Measurements from ENCODE around the gene ABLIM2. TPM values are rescaled to one million over a fixed set of nuclear protein-coding genes. Genes with fewer than 3 reads are reported as not detected.

Gene ABLIM2
- polyA plus RNA-seq = 14.9 and 103 TPM in 2 replicates
- 29.7 and 47.6 TPM in 2 replicates for polyA minus RNA-seq

DNA sequence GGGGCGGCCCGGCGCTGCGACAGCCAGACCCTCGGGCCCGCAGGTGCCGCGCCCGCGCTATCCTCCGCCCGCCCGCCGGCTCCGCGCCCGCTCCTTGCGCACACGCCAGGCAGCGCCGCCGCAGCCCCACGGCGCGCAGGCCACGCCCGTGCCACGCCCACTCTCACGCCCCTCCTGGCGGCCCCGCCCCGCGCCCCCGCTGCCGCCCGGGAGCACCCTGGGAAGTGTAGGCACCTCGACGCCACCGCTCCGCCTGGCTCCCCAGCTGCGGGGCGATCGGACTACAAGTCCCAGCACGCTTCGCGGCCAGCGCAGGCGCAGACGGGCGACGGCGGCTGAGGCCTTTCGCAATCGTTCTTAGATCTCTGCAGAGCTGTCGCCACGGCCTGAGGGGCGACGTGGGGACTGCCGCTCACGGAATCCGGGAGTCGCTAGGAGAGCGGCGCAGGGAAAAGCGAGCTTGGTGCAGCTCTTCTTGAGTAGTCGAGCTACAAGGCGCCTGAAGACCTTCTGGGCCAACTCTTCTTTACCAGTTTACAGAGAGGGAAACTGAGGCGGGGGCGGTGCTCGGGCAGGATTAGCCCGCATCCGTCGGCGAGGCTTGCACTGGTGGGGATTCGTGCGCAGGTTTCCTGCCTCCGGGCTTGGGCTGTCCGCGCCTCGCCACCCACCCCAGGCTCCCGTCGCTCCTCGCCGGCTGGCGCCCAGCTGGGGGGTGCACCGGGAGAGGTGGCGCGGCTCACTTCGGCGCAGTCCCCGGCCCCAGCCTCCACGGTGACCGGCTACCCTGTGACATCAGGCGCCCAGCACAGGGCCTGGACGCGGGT, at the start of gene ABLIM2:
TSS of gene ABLIM2 (minus strand) at position 104 of the 827 bp plus-strand sequence. CDS start 124 bp downstream, outside the sequence.
- Histone ChIP-seq H3K79me2 (replicated peaks; ENCODE audit: insufficient read depth, low read length) (no peaks in the 10 kb centered on the region), H3K9ac (ENCODE audit: low read length) (peak within 1 kb of the TSS; percentile 80), H3K4me2 (ENCODE audit: low read length) (peak within 1 kb of the TSS; percentile 90), H3K9me3 (ENCODE audit: low read length) (no peaks in the 10 kb centered on the region), H3K36me3 (ENCODE audit: insufficient read depth, low read length) (no peaks in the 10 kb centered on the region), H3K9me2 (ENCODE audit: insufficient read depth, low read length) (no peaks in the 10 kb centered on the region), H3K27ac (ENCODE audit: low read length) (peak within 1 kb of the TSS; percentile 78), H4K20me1 (ENCODE audit: insufficient read depth) (no peaks in the 10 kb centered on the region), H3K27me3 (ENCODE audit: insufficient read depth, low read depth, low read length) (peaks cover 21% of the 10 kb centered on the region), H2AFZ (ENCODE audit: low read depth, low read length) (peak within 1 kb of the TSS; percentile 76), H3F3A (ENCODE audit: insufficient read depth, low read length, poor library complexity, severe bottlenecking) (no peaks in the 10 kb centered on the region), H3K4me3 (ENCODE audit: low read length) (peak within 1 kb of the TSS; percentile 96)
- peak; percentile 92 for TF ChIP-seq POLR2AphosphoS5 (IDR thresholded peaks at IDR 0.05)
- TF ChIP-seq RAD21 (conservative IDR thresholded peaks at IDR 0.05) = peak; percentile 39
- no peak for TF ChIP-seq EZH2 (IDR thresholded peaks at IDR 0.05; ENCODE audit: borderline replicate concordance, insufficient read depth, low read length, poor library complexity, severe bottlenecking)
- peak; percentile 59 for TF ChIP-seq TAF1 (IDR thresholded peaks at IDR 0.05; ENCODE audit: low read depth)
- TF ChIP-seq, protein P1, sequence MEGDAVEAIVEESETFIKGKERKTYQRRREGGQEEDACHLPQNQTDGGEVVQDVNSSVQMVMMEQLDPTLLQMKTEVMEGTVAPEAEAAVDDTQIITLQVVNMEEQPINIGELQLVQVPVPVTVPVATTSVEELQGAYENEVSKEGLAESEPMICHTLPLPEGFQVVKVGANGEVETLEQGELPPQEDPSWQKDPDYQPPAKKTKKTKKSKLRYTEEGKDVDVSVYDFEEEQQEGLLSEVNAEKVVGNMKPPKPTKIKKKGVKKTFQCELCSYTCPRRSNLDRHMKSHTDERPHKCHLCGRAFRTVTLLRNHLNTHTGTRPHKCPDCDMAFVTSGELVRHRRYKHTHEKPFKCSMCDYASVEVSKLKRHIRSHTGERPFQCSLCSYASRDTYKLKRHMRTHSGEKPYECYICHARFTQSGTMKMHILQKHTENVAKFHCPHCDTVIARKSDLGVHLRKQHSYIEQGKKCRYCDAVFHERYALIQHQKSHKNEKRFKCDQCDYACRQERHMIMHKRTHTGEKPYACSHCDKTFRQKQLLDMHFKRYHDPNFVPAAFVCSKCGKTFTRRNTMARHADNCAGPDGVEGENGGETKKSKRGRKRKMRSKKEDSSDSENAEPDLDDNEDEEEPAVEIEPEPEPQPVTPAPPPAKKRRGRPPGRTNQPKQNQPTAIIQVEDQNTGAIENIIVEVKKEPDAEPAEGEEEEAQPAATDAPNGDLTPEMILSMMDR (IDR thresholded peaks at IDR 0.05; ENCODE audit: poor library complexity, severe bottlenecking) = no peak
- peak; percentile 81 for TF ChIP-seq MXI1 (conservative IDR thresholded peaks at IDR 0.05; ENCODE audit: poor library complexity, severe bottlenecking)
- TF ChIP-seq, protein P2, sequence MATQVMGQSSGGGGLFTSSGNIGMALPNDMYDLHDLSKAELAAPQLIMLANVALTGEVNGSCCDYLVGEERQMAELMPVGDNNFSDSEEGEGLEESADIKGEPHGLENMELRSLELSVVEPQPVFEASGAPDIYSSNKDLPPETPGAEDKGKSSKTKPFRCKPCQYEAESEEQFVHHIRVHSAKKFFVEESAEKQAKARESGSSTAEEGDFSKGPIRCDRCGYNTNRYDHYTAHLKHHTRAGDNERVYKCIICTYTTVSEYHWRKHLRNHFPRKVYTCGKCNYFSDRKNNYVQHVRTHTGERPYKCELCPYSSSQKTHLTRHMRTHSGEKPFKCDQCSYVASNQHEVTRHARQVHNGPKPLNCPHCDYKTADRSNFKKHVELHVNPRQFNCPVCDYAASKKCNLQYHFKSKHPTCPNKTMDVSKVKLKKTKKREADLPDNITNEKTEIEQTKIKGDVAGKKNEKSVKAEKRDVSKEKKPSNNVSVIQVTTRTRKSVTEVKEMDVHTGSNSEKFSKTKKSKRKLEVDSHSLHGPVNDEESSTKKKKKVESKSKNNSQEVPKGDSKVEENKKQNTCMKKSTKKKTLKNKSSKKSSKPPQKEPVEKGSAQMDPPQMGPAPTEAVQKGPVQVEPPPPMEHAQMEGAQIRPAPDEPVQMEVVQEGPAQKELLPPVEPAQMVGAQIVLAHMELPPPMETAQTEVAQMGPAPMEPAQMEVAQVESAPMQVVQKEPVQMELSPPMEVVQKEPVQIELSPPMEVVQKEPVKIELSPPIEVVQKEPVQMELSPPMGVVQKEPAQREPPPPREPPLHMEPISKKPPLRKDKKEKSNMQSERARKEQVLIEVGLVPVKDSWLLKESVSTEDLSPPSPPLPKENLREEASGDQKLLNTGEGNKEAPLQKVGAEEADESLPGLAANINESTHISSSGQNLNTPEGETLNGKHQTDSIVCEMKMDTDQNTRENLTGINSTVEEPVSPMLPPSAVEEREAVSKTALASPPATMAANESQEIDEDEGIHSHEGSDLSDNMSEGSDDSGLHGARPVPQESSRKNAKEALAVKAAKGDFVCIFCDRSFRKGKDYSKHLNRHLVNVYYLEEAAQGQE (IDR thresholded peaks at IDR 0.05; ENCODE audit: borderline replicate concordance) = peak; percentile 28
- TF ChIP-seq SMC3 (conservative IDR thresholded peaks at IDR 0.05; ENCODE audit: poor library complexity) = peak; percentile 24
- TF ChIP-seq EP300 (conservative IDR thresholded peaks at IDR 0.05; ENCODE audit: poor library complexity, severe bottlenecking) = peak; percentile 16

DNA sequence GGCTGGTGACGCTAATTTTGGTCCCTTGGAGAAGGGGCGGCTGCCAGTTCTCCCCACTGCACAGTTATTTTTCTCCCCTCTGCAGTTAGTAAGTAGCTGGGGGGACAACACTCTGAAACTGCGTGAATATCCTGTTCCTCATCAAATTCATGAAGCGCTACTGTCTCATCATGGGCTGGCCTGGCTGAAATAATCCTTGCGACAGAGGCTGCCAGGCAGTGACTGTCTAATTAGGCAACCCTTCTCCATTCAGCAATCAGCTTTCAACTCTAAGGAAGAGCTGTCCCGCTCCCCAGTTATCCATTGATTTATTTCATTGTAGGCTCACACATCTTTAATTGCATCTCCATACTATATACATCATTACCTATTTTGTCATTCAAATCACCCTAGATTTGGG, 48.7 kb upstream of the ABLIM2 start:
- Histone ChIP-seq H3K9me2 (ENCODE audit: insufficient read depth, low read length) (no peaks in the 10 kb centered on the region), H3K9ac (ENCODE audit: low read length) (no peak overlapping the region), H3K79me2 (replicated peaks; ENCODE audit: insufficient read depth, low read length) (no peaks in the 10 kb centered on the region), H2AFZ (ENCODE audit: low read depth, low read length) (no peak overlapping the region), H3K36me3 (ENCODE audit: insufficient read depth, low read length) (no peaks in the 10 kb centered on the region), H3K4me3 (ENCODE audit: low read length) (no peak overlapping the region), H3K27me3 (ENCODE audit: insufficient read depth, low read depth, low read length) (no peaks in the 10 kb centered on the region), H3K27ac (ENCODE audit: low read length) (no peak overlapping the region), H4K20me1 (ENCODE audit: insufficient read depth) (no peaks in the 10 kb centered on the region), H3F3A (ENCODE audit: insufficient read depth, low read length, poor library complexity, severe bottlenecking) (no peaks in the 10 kb centered on the region), H3K4me2 (ENCODE audit: low read length) (no peak overlapping the region), H3K9me3 (ENCODE audit: low read length) (no peaks in the 10 kb centered on the region)
- no peak for TF ChIP-seq TAF1 (IDR thresholded peaks at IDR 0.05; ENCODE audit: low read depth)
- no peak for TF ChIP-seq EZH2 (IDR thresholded peaks at IDR 0.05; ENCODE audit: borderline replicate concordance, insufficient read depth, low read length, poor library complexity, severe bottlenecking)
- TF ChIP-seq EP300 (conservative IDR thresholded peaks at IDR 0.05; ENCODE audit: poor library complexity, severe bottlenecking) = no peak
- TF ChIP-seq SMC3 (conservative IDR thresholded peaks at IDR 0.05; ENCODE audit: poor library complexity) = no peak
- no peak for TF ChIP-seq POLR2AphosphoS5 (IDR thresholded peaks at IDR 0.05)
- TF ChIP-seq, protein P2 (IDR thresholded peaks at IDR 0.05; ENCODE audit: borderline replicate concordance) = no peak
- no peak for TF ChIP-seq MXI1 (conservative IDR thresholded peaks at IDR 0.05; ENCODE audit: poor library complexity, severe bottlenecking)
- TF ChIP-seq, protein P1 (IDR thresholded peaks at IDR 0.05; ENCODE audit: poor library complexity, severe bottlenecking) = no peak
- TF ChIP-seq RAD21 (conservative IDR thresholded peaks at IDR 0.05) = no peak

Data from neural cell (in vitro differentiated cells).